Caco-2 (cell line): Measurements from ENCODE around the gene EFTUD2. TPM values are rescaled to one million over a fixed set of nuclear protein-coding genes. Genes with fewer than 3 reads are reported as not detected.

Source experiments
- BruUV-seq: library from RNA; stranded (reverse); fragments of 400-500 nt; replicated peaks from 2 replicates; lab custom pipeline; 2021; lab: Mats Ljungman, UMichigan
- CTCF ChIA-PET: fragments of 300-600 bp; sonication (Branson Sonifier 250); formaldehyde crosslinking; loops from one replicate; lab custom pipeline; 2022; ENCODE audit warnings: antibody characterized with exemption; lab: Charles Lee
- POLR2A ChIA-PET: fragments of 300-600 bp; sonication (Branson Sonifier 250); formaldehyde crosslinking; loops from one replicate; lab custom pipeline; 2022; ENCODE audit warnings: antibody characterized with exemption; lab: Charles Lee
- DNase-seq, 2 experiments: peaks; one replicate each; pipeline versions ENCODE4 v3.0.0 to v3.0.0-alpha.2; 2020 to 2022
- H3K27me3 ChIP-seq: replicated peaks from 2 replicates; pipeline ENCODE4 v1.6.0; 2011; ENCODE audit warnings: low read length; ENCODE audit not compliant: control insufficient read depth, insufficient read depth
- H3K36me3 ChIP-seq: 2 replicates; pipeline ENCODE4 v1.5.1; 2011; ENCODE audit warnings: low read length; ENCODE audit not compliant: control insufficient read depth, insufficient read depth
- H3K4me1 ChIP-seq: fragments of 250-450 bp; sonication (Bioruptor Pico); 2 replicates; pipeline ENCODE4 v1.5.1; 2020; ENCODE audit warnings: mild to moderate bottlenecking
- H3K4me3 ChIP-seq: 2 replicates; pipeline ENCODE4 v1.5.1; 2011; ENCODE audit warnings: low read depth, mild to moderate bottlenecking, control low read depth, low read length
- H3K9me3 ChIP-seq: fragments of 250-450 bp; sonication (Bioruptor Pico); 2 replicates; pipeline ENCODE4 v1.5.1; 2020; ENCODE audit warnings: mild to moderate bottlenecking, moderate library complexity
- H3K27ac Mint-ChIP-seq: one replicate; pipeline ENCODE4 v1.8.0; 2022; ENCODE audit warnings: mixed read lengths; ENCODE audit not compliant: unreplicated experiment
- H3K27me3 Mint-ChIP-seq: one replicate; pipeline ENCODE4 v1.8.0; 2022; ENCODE audit warnings: mixed read lengths; ENCODE audit not compliant: insufficient read depth, unreplicated experiment
- H3K36me3 Mint-ChIP-seq: one replicate; pipeline ENCODE4 v1.8.0; 2022; ENCODE audit warnings: mild to moderate bottlenecking, mixed read lengths; ENCODE audit not compliant: insufficient read depth, unreplicated experiment
- H3K4me1 Mint-ChIP-seq: one replicate; pipeline ENCODE4 v1.8.0; 2022; ENCODE audit warnings: low read depth, mixed read lengths; ENCODE audit not compliant: unreplicated experiment
- H3K4me3 Mint-ChIP-seq: one replicate; pipeline ENCODE4 v1.8.0; 2022; ENCODE audit warnings: mild to moderate bottlenecking, moderate library complexity, mixed read lengths; ENCODE audit not compliant: unreplicated experiment
- H3K9me3 Mint-ChIP-seq: one replicate; pipeline ENCODE4 v1.8.0; 2022; ENCODE audit warnings: mixed read lengths; ENCODE audit not compliant: unreplicated experiment
- CTCF ChIP-seq, 2 experiments: fragments of 200-600 bp in 1 of 2; IDR thresholded peaks; 1 replicate in 1 of 2; 2 replicates in 1 of 2; pipeline versions ENCODE4 v1.5.1 to v1.8.0; 2011 to 2022; ENCODE audit warnings: antibody characterized with exemption in 1 of 2, control low read depth in 1 of 2, inconsistent platforms in 1 of 2, low read depth in 1 of 2, low read length in 1 of 2, mild to moderate bottlenecking in 1 of 2, moderate library complexity in 1 of 2; ENCODE audit not compliant: insufficient read depth in 1 of 2, severe bottlenecking in 1 of 2, unreplicated experiment in 1 of 2
- intact Hi-C: fragments of 100-400 bp; cut with micrococcal nuclease; formaldehyde crosslinking; loops from one replicate; pipeline ENCODE4 v1.10.0; 2022; ENCODE audit not compliant: unreplicated experiment
- total RNA-seq: library from RNA; stranded (reverse); gene quantifications from 2 replicates; pipeline ENCODE4 v1.2.3, GENCODE V29; 2022

Gene EFTUD2
- total RNA-seq, 1 experiment from 2014 or later = 175 TPM

- Mint-ChIP-seq H3K27ac (no peak overlapping the region), H3K36me3 (peaks cover 56% of the 10 kb centered on the region), H3K4me1 (no peaks in the 10 kb centered on the region), H3K4me3 (no peak overlapping the region), H3K27me3 (no peaks in the 10 kb centered on the region), H3K9me3 (no peaks in the 10 kb centered on the region)
- BruUV-seq = no TSS peak
- no peak overlapping the region for H3K4me3 ChIP-seq
- H3K27me3 ChIP-seq = no peaks in the 10 kb centered on the region
- H3K36me3 ChIP-seq = peaks cover 2% of the 10 kb centered on the region
- no peaks in the 10 kb centered on the region for H3K4me1 ChIP-seq
- CTCF ChIA-PET = no interaction called here
- DNase-seq = no peak
- intact Hi-C loops = no loop called here
- TF ChIP-seq CTCF (IDR thresholded peaks at IDR 0.05; ENCODE audit: insufficient read depth in 1 of 2, low read depth in 1 of 2, low read length in 1 of 2, severe bottlenecking in 1 of 2, unreplicated experiment in 1 of 2) = no peak
- POLR2A ChIA-PET = no interaction called here
- H3K9me3 ChIP-seq = no peaks in the 10 kb centered on the region
Measured at GRCh38 chr17:44850612-44851011, 48.6 kb downstream of the EFTUD2 start.

GRCh38 chr17:44850025-44850424 lies 49.2 kb downstream of the EFTUD2 start:
- intact Hi-C loops = no loop called here
- Mint-ChIP-seq H3K36me3 (peaks cover 50% of the 10 kb centered on the region), H3K4me1 (no peaks in the 10 kb centered on the region), H3K4me3 (no peak overlapping the region), H3K27ac (no peak overlapping the region), H3K27me3 (no peaks in the 10 kb centered on the region), H3K9me3 (no peaks in the 10 kb centered on the region)
- DNase-seq = no peak
- no peaks in the 10 kb centered on the region for H3K9me3 ChIP-seq
- no peak for TF ChIP-seq CTCF (IDR thresholded peaks at IDR 0.05; ENCODE audit: insufficient read depth in 1 of 2, low read depth in 1 of 2, low read length in 1 of 2, severe bottlenecking in 1 of 2, unreplicated experiment in 1 of 2)
- POLR2A ChIA-PET = no interaction called here
- CTCF ChIA-PET = no interaction called here
- H3K4me1 ChIP-seq = no peaks in the 10 kb centered on the region
- no peak overlapping the region for H3K4me3 ChIP-seq
- no peaks in the 10 kb centered on the region for H3K27me3 ChIP-seq
- BruUV-seq = no TSS peak
- H3K36me3 ChIP-seq = peaks cover 2% of the 10 kb centered on the region

DNA sequence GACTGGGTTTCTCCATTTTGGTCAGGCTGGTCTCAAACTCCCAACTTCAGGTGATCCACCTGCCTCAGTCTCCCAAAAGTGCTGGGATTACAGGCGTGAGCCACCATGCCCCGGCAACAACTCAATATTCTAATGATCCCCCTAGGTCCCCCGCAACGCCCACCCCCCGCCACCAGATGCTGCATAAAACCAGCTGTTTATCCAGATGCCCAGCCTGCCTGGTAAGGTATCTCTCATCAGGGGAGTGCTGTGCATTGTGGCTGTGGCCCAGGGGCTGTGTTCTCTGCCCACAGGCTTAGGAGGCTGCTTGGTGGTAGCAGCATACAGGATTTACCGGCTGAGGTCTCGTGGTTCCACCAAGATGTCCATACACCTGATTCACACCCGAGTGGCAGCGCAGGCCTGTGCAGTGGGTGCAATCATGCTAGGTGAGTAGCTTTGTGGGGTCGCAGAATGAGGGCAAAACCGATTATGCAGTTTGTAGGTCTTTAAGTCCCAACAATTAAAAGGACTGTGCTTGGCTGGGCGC lies 50.2 kb downstream of the EFTUD2 start:
- CTCF ChIA-PET = interaction anchor here (0.9 kb wide), 1 partner anchor 70 kb away, joined by 3 read pairs; no protein-coding TSS in a partner anchor
- BruUV-seq = no TSS peak
- Mint-ChIP-seq H3K36me3 (peaks cover 40% of the 10 kb centered on the region), H3K27ac (no peak overlapping the region), H3K9me3 (no peaks in the 10 kb centered on the region), H3K4me3 (no peak overlapping the region), H3K4me1 (no peaks in the 10 kb centered on the region), H3K27me3 (no peaks in the 10 kb centered on the region)
- Histone ChIP-seq H3K9me3 (no peaks in the 10 kb centered on the region), H3K4me1 (no peaks in the 10 kb centered on the region), H3K4me3 (no peak overlapping the region), H3K27me3 (no peaks in the 10 kb centered on the region), H3K36me3 (peaks cover 2% of the 10 kb centered on the region)
- intact Hi-C loops = no loop called here
- POLR2A ChIA-PET = no interaction called here
- no peak for DNase-seq
- no peak for TF ChIP-seq CTCF (IDR thresholded peaks at IDR 0.05; ENCODE audit: insufficient read depth in 1 of 2, low read depth in 1 of 2, low read length in 1 of 2, severe bottlenecking in 1 of 2, unreplicated experiment in 1 of 2)
